Measurements from ENCODE around the gene STAT6.

STAT6 gene

GRCh38 chr12:57145460-57146059, 34.4 kb upstream of the STAT6 start:
- no peak for DNase-seq (ENCODE audit: low spot score)

GRCh38 chr12:57143454-57143853, 32.3 kb upstream of the STAT6 start:
- DNase-seq (ENCODE audit: low spot score) = no peak

GRCh38 chr12:57142727-57143126, 31.6 kb upstream of the STAT6 start:
- no peak for DNase-seq (ENCODE audit: low spot score)

GRCh38 chr12:57142121-57142520, 31.0 kb upstream of the STAT6 start:
- DNase-seq (ENCODE audit: low spot score) = no peak

GRCh38 chr12:57141249-57141648, 30.1 kb upstream of the STAT6 start:
- no peak for DNase-seq (ENCODE audit: low spot score)

- no peak for DNase-seq (ENCODE audit: low spot score)
These were observed 28.9 kb upstream of the STAT6 start for GRCh38 chr12:57139796-57140649.

- DNase-seq (ENCODE audit: low spot score) = no peak
These were observed 27.5 kb upstream of the STAT6 start for GRCh38 chr12:57138526-57139272.

- DNase-seq (ENCODE audit: low spot score) = no peak
These were observed 24.6 kb upstream of the STAT6 start for GRCh38 chr12:57135527-57136326.

- no peak for DNase-seq (ENCODE audit: low spot score)
These were observed 23.8 kb upstream of the STAT6 start for GRCh38 chr12:57134949-57135348.

- no peak for DNase-seq (ENCODE audit: low spot score)
These were observed 22.8 kb upstream of the STAT6 start for GRCh38 chr12:57133916-57134315.

- no peak for DNase-seq (ENCODE audit: low spot score)
These were observed 21.9 kb upstream of the STAT6 start for GRCh38 chr12:57133013-57133569.

GRCh38 chr12:57131896-57132744, 21.0 kb upstream of the STAT6 start:
- DNase-seq (ENCODE audit: low spot score) = no peak

GRCh38 chr12:57130941-57131340, 19.8 kb upstream of the STAT6 start:
- no peak for DNase-seq (ENCODE audit: low spot score)

- no peak for DNase-seq (ENCODE audit: low spot score)
These were observed 18.7 kb upstream of the STAT6 start for GRCh38 chr12:57129889-57130288.

- DNase-seq (ENCODE audit: low spot score) = no peak
These were observed 18.2 kb upstream of the STAT6 start for GRCh38 chr12:57129321-57129842.

GRCh38 chr12:57128519-57129247, 17.5 kb upstream of the STAT6 start:
- DNase-seq (ENCODE audit: low spot score) = no peak

- peak; percentile 86 for DNase-seq (ENCODE audit: low spot score)
These were observed 16.8 kb upstream of the STAT6 start, which contains the start of gene LRP1 for GRCh38 chr12:57127726-57128518. TSS of gene LRP1 (plus strand) at chr12:57128483. CDS start at chr12:57128965, 482 bp downstream.

GRCh38 chr12:57127101-57127725, 16.1 kb upstream of the STAT6 start:
- DNase-seq (ENCODE audit: low spot score) = peak; percentile 65
